Measurements from ENCODE around the gene NTN1. TPM values are rescaled to one million over a fixed set of nuclear protein-coding genes. Genes with fewer than 3 reads are reported as not detected.

NTN1 gene
- total RNA-seq, 1 donor from 2014 or later, result 15.9 TPM

DNA sequence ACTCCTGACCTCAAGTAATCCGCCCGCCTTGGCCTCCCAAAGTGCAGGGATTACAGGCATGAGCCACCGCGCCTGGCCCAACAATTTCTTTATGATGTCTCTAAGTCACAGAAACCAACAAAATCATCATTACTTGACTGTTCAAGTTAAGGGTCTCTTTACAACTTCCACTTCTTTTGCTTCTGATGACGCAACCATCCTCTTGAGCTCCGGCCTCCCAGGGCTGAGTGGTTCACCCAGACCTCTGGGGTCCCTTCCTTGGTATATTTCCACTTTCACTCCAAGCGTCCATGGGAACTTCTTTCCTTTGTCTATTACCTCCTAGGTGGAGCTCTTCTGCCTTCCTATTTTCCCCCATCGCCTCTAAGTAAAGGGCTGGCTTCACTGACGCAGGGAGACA lies 253.7 kb downstream of the NTN1 start:
- DNase-seq, result no peak

DNA sequence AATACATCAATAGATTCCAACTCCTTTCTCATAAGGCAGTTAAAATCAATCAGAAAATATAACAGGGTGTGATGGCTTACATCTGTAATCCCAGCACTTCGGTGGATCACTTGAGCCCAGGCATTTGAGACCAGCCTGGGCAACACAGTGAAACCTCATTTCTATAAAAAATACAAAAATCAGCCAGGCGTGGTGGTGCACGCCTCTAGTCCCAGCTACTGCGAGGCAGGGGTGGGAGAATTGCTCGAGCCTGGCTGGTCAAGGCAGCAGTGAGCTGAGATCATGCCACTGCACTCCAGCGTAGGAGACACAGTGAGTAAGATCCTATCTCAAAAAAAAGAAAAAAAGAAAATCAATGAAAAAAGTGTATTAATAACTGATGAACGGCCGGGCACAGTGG lies 258.6 kb downstream of the NTN1 start:
- no peak for DNase-seq

DNA sequence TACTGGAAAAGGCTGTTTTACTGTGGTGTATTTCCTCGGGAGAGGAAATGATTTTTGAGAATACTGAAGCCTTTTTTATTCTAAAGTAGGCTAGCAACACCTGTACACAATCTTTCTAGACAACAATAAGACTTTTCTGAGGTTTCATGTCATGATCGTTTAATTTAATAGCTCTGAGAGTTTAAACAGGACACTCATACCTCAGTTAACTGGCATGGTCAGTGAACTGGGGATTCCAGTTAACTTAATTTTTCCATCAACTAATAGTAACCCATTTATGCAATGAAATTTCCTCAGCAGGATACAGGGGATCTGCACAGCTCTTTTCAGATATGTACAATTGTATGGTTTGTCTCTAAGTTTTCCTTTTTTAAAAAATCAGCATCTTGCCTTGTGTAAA lies 262.6 kb downstream of the NTN1 start:
- DNase-seq, result no peak

DNA sequence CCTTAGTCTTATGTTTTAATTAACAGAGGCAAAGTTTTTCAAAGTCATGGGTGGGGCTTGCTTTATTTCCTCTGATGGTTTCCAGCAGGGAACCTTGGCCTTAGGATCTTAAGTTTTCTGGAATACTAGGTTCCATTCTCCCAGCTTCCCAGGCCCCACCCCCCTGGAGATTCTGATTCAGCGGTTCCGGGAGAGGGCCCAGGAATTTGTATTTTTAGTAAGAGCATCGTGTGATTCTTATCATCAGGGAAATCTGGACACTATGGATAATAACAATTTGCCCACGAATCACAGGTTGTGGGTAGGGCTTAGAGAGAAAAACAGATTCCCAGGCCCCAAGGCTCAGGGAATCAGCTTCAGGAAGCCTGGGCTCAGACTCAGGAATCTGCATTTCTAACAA lies 263.6 kb downstream of the NTN1 start:
- DNase-seq, result no peak

DNA sequence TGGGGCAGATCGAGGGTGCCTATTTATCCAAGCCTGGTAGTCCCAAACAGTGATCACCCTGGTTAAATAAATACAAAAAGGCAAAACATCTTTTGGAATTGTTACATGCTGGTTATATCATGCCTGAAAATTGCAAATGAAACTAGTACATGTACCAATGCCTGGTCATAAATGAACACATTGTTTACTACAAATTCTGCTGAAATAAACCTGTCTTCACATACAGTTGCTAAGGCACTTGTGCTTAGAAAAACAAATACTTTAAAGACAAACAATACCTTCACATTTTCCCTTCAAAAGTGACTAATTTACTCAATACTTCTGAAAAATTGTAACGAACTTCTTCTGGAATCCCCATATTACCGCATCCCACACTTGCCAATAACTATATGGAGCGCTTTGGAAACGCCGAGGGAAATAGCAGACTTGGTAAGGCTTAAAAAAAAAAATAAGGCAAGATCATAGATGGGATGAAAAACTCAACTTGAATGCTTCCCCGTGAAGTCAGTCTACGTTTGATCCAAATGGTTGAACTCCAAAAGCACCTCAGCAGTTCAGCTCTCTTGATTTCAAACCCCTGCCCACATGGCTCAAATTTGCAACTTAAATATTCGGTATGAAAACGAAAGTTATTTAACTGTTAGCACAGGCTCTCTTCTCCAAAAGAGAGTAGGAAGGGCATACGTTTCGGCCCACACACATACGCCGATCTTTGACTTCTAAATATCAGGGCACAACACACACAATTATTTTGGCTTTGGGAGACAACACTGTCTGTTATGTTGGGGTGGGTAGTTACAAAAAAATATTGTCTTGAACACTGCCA lies 264.5 kb downstream of the NTN1 start:
- DNase-seq, result peak; percentile 52

DNA sequence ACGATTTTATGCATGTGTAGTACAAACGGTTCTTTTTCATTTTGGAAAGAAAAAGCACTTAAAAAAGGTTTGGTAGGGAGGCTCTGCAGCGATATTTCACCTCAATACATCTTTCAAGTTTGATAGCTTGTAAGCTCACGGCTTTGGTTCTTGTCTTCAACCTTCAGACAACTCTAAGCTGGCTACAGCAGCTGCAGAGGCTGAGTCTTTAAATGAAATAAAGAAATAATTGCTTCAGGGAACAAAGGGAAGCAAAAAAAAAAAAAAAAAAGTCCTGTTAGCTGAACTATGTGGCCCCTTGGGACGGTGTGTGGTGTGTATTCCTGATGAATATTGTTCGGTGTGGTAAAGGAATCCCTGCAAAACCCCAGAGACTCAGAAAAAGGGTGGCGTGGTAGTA lies 265.1 kb downstream of the NTN1 start:
- no peak for DNase-seq

DNA sequence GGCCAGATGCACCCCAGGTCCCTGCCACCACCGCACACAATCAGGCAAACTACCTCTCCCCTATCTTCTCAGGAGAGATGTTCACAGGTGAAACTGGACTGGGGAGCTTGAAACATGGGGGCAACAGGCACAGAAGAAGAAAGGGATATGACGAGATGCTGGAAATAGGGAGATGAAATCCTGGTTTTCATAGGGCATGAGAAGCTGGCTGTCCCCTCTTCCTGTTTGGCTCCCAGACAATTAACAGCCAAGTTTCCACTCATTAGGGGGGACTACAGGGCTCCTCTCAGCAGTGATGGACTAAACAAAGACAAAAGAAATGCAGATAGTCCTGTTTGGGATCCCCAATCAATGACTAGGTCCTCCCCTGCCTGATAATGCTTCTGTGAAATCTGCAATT lies 266.0 kb downstream of the NTN1 start:
- no peak for DNase-seq

DNA sequence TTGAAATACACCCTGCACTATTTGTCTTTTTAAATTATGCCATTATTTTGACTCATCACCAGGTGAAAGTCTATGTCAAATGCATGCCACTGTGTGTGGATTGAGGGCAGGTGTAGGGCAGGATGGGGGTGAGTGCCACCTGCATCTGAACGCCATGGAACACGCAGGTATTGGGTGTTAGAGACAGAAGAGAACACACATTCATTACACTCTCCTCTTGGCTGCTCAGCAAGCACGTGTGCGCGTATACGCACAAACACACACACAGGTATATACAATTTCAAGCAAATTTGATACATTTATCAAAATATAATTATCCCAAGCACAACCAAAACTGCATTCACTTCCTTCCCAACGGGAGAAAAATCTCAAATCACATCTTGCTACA lies 268.9 kb downstream of the NTN1 start:
- DNase-seq, result no peak

DNA sequence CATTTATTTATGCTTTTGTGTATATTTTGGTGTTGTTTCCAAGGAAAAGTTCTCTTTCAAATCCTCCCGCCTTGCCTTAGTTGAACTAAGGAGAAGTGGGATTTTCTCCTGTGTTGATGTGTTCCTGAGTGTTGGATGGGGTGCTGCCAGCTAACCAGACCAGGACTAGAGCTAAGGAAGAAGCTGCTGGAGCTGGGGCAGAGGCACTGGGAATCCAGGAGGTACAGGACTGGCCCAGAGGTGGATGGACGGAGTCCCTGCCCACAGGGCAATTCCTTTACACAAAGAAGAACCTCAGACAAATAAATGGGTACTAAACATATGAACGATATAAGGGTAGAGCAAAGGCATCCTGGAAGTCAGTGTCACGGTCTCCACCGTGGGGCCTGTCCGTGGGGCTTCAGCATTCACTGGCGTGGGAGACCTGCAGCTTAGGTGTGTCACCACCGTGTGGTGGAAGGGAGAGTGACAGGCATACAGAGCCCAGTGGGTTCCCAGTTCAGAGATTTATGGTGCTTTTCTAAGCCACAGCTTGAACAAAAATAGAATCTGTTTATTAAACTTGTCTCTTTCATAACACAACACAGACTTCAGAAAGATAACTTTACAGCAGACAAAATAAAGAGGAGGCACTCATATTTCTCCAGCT lies 270.7 kb downstream of the NTN1 start:
- no peak for DNase-seq

DNA sequence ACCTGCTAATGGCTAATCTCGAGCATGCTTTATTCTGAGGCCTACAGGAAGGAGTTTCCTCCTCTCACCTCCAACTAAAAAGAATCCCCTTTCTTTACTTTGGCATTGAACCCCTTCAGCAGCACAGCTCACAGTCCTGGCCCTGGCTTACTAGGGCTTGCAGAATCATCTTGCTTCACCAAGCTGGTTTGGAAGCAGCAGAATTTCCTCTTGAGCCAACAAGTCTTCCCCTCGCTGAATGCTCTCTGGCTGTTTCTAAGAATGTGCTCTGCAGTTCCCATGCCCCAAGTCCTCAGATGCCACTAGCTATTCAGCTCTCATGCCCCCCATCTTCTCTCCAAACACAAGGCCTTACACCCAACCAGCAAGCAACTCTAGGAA lies 271.2 kb downstream of the NTN1 start:
- no peak for DNase-seq

Small RNA genes within 50 kb of the gene (small RNA-seq; reads per million reads assigned to genes)
- gene AC005695.3 (ENCODE audit: low replicate concordance), result not detected

Other genes with a start within 250 kb of the NTN1 start
- 0.20 TPM for gene MFSD6L, start 222.1 kb upstream of the NTN1 start, total RNA-seq
- gene PIK3R6, start 153.8 kb upstream of the NTN1 start, total RNA-seq, result 1.1 TPM
- gene PIK3R5, start 55.8 kb upstream of the NTN1 start, total RNA-seq, result 2.1 TPM